DLD1 (cell line): ENCODE measurements around the gene NBEA.

ENCODE experiments used
- in situ Hi-C: cut with HindIII; loops from 2 replicates; pipeline ENCODE4 v1.10.0; 2017; ENCODE audit warnings: low sequenced_read_pairs

Gene NBEA

GRCh38 chr13:35260316-35260715, 318.2 kb downstream of the NBEA start:
- in situ Hi-C loops: no loop called here

- in situ Hi-C loops: no loop called here
Measured at GRCh38 chr13:35266412-35266811, 324.3 kb downstream of the NBEA start.

GRCh38 chr13:35278917-35279316, 336.8 kb downstream of the NBEA start:
- in situ Hi-C loops: no loop called here

GRCh38 chr13:35279500-35279899, 337.4 kb downstream of the NBEA start:
- in situ Hi-C loops: no loop called here

- in situ Hi-C loops: no loop called here
Measured at GRCh38 chr13:35283856-35284255, 341.8 kb downstream of the NBEA start.

GRCh38 chr13:35285677-35286076, 343.6 kb downstream of the NBEA start:
- in situ Hi-C loops: no loop called here

GRCh38 chr13:35292329-35292728, 350.3 kb downstream of the NBEA start:
- in situ Hi-C loops: no loop called here

GRCh38 chr13:35293579-35294226, 351.6 kb downstream of the NBEA start:
- in situ Hi-C loops: no loop called here

GRCh38 chr13:35309706-35310105, 367.6 kb downstream of the NBEA start:
- in situ Hi-C loops: no loop called here

GRCh38 chr13:35332134-35332533, 390.1 kb downstream of the NBEA start:
- in situ Hi-C loops: no loop called here

- in situ Hi-C loops: no loop called here
Measured at GRCh38 chr13:35333157-35333556, 391.1 kb downstream of the NBEA start.

- in situ Hi-C loops: no loop called here
Measured at GRCh38 chr13:35342440-35342839, 400.4 kb downstream of the NBEA start.

- in situ Hi-C loops: no loop called here
Measured at GRCh38 chr13:35343417-35343816, 401.3 kb downstream of the NBEA start.

GRCh38 chr13:35345992-35346391, 403.9 kb downstream of the NBEA start:
- in situ Hi-C loops: no loop called here

- in situ Hi-C loops: no loop called here
Measured at GRCh38 chr13:35346494-35346893, 404.4 kb downstream of the NBEA start.

- in situ Hi-C loops: no loop called here
Measured at GRCh38 chr13:35347679-35348205, 405.7 kb downstream of the NBEA start.

GRCh38 chr13:35349052-35349451, 407.0 kb downstream of the NBEA start:
- in situ Hi-C loops: no loop called here

- in situ Hi-C loops: no loop called here
Measured at GRCh38 chr13:35349673-35350278, 407.7 kb downstream of the NBEA start.

- in situ Hi-C loops: no loop called here
Measured at GRCh38 chr13:35354285-35354684, 412.2 kb downstream of the NBEA start.

- in situ Hi-C loops: no loop called here
Measured at GRCh38 chr13:35354882-35355281, 412.8 kb downstream of the NBEA start.

GRCh38 chr13:35356572-35356971, 414.5 kb downstream of the NBEA start:
- in situ Hi-C loops: no loop called here

- in situ Hi-C loops: no loop called here
Measured at GRCh38 chr13:35365883-35366282, 423.8 kb downstream of the NBEA start.

- in situ Hi-C loops: no loop called here
Measured at GRCh38 chr13:35367586-35367985, 425.5 kb downstream of the NBEA start.
